Central memory CD8-positive, alpha-beta T cell (primary cell): ENCODE measurements around the gene GARNL3.
A peak's percentile ranks its signal among the peaks of the same experiment; 100 is the strongest.

Experiments used
- ATAC-seq: fragments of 150-1000 bp; cut with Tn5 transposase; replicated peaks from 2 replicates; pipeline ENCODE4 v1.10.0; 2022; ENCODE audit warnings: mild to moderate bottlenecking, moderate FRiP score, moderate number of reproducible peaks; ENCODE audit not compliant: poor library complexity, severe bottlenecking; ENCODE audit errors: extremely low read depth
- DNase-seq, 2 donors: peaks; one replicate each; pipeline ENCODE4 v3.0.0; 2021; ENCODE audit warnings: low spot score in 2 of 2
- H3K27ac Mint-ChIP-seq: one replicate; pipeline ENCODE4 v1.8.0; 2022; ENCODE audit warnings: low read depth, mild to moderate bottlenecking, moderate library complexity, mixed read lengths
- H3K27me3 Mint-ChIP-seq: one replicate; pipeline ENCODE4 v1.8.0; 2022; ENCODE audit warnings: mixed read lengths
- H3K36me3 Mint-ChIP-seq: one replicate; pipeline ENCODE4 v1.8.0; 2022; ENCODE audit warnings: mild to moderate bottlenecking, moderate library complexity, mixed read lengths; ENCODE audit not compliant: insufficient read depth
- H3K4me1 Mint-ChIP-seq: one replicate; pipeline ENCODE4 v1.8.0; 2022; ENCODE audit warnings: mixed read lengths
- H3K4me3 Mint-ChIP-seq: one replicate; pipeline ENCODE4 v1.8.0; 2022; ENCODE audit warnings: mild to moderate bottlenecking, moderate library complexity, mixed read lengths
- H3K9me3 Mint-ChIP-seq: one replicate; pipeline ENCODE4 v1.8.0; 2022; ENCODE audit warnings: mixed read lengths

Gene GARNL3

GRCh38 chr9:127264462-127265219, at the start of gene GARNL3:
GARNL3 (plus strand) TSS chr9:127264774; CDS start chr9:127264878, 104 bp downstream.
- Mint-ChIP-seq H3K27ac (no peak within 1 kb of the TSS), H3K4me1 (no peaks in the 10 kb centered on the region), H3K4me3 (no peak within 1 kb of the TSS), H3K27me3 (no peaks in the 10 kb centered on the region), H3K9me3 (no peaks in the 10 kb centered on the region), H3K36me3 (no peaks in the 10 kb centered on the region)
- DNase-seq (no peak), ATAC-seq (no peak)

- Mint-ChIP-seq H3K4me1 (no peaks in the 10 kb centered on the region), H3K9me3 (no peaks in the 10 kb centered on the region), H3K27me3 (no peaks in the 10 kb centered on the region), H3K27ac (no peak overlapping the region), H3K36me3 (no peaks in the 10 kb centered on the region), H3K4me3 (no peak overlapping the region)
- DNase-seq (no peak), ATAC-seq (no peak)
Observed at GRCh38 chr9:127215268-127216209, 49.0 kb upstream of the GARNL3 start.

GRCh38 chr9:127216210-127216887, 48.2 kb upstream of the GARNL3 start:
- ATAC-seq (no peak), DNase-seq (no peak)
- H3K4me1 Mint-ChIP-seq, result no peaks in the 10 kb centered on the region
- no peak overlapping the region for H3K4me3 Mint-ChIP-seq
- H3K27me3 Mint-ChIP-seq, result no peaks in the 10 kb centered on the region
- H3K36me3 Mint-ChIP-seq, result no peaks in the 10 kb centered on the region
- no peaks in the 10 kb centered on the region for H3K9me3 Mint-ChIP-seq
- no peak overlapping the region for H3K27ac Mint-ChIP-seq

GRCh38 chr9:127216888-127217217, 47.7 kb upstream of the GARNL3 start:
- Mint-ChIP-seq H3K4me1 (peaks cover 1% of the 10 kb centered on the region), H3K4me3 (no peak overlapping the region), H3K27ac (no peak overlapping the region), H3K9me3 (no peaks in the 10 kb centered on the region), H3K27me3 (no peaks in the 10 kb centered on the region), H3K36me3 (no peaks in the 10 kb centered on the region)
- DNase-seq (no peak), ATAC-seq (no peak)

GRCh38 chr9:127218818-127219217, 45.8 kb upstream of the GARNL3 start:
- no peak for ATAC-seq
- Mint-ChIP-seq H3K4me1 (peaks cover 7% of the 10 kb centered on the region), H3K27me3 (no peaks in the 10 kb centered on the region), H3K27ac (no peak overlapping the region), H3K9me3 (no peaks in the 10 kb centered on the region), H3K36me3 (peaks cover 5% of the 10 kb centered on the region), H3K4me3 (no peak overlapping the region)
- no peak for DNase-seq

GRCh38 chr9:127219520-127219919, 45.1 kb upstream of the GARNL3 start:
- DNase-seq, result no peak
- no peak overlapping the region for H3K27ac Mint-ChIP-seq
- H3K27me3 Mint-ChIP-seq, result no peaks in the 10 kb centered on the region

GRCh38 chr9:127221695-127222094, 42.9 kb upstream of the GARNL3 start:
- H3K9me3 Mint-ChIP-seq, result no peaks in the 10 kb centered on the region
- H3K4me1 Mint-ChIP-seq, result peaks cover 27% of the 10 kb centered on the region
- H3K4me3 Mint-ChIP-seq, result no peak overlapping the region
- H3K27me3 Mint-ChIP-seq, result no peaks in the 10 kb centered on the region
- no peak overlapping the region for H3K27ac Mint-ChIP-seq
- ATAC-seq, result no peak
- H3K36me3 Mint-ChIP-seq, result peaks cover 27% of the 10 kb centered on the region
- no peak for DNase-seq

More at GRCh38 chr9:127219520-127219919, 45.1 kb upstream of the GARNL3 start:
- ATAC-seq, result no peak
- peaks cover 9% of the 10 kb centered on the region for H3K36me3 Mint-ChIP-seq
- no peak overlapping the region for H3K4me3 Mint-ChIP-seq
- no peaks in the 10 kb centered on the region for H3K9me3 Mint-ChIP-seq
- peaks cover 14% of the 10 kb centered on the region for H3K4me1 Mint-ChIP-seq

GRCh38 chr9:127222388-127223095, 42.0 kb upstream of the GARNL3 start:
- Mint-ChIP-seq H3K9me3 (no peaks in the 10 kb centered on the region), H3K36me3 (peaks cover 27% of the 10 kb centered on the region), H3K27ac (peak overlapping the region; percentile 19), H3K4me3 (peak overlapping the region; percentile 91), H3K4me1 (peaks cover 28% of the 10 kb centered on the region), H3K27me3 (no peaks in the 10 kb centered on the region)
- ATAC-seq (no peak), DNase-seq (no peak)

- peak overlapping the region; percentile 19 for H3K27ac Mint-ChIP-seq
- ATAC-seq (no peak), DNase-seq (no peak)
- peaks cover 27% of the 10 kb centered on the region for H3K36me3 Mint-ChIP-seq
- peak overlapping the region; percentile 91 for H3K4me3 Mint-ChIP-seq
- H3K4me1 Mint-ChIP-seq, result peaks cover 28% of the 10 kb centered on the region
- no peaks in the 10 kb centered on the region for H3K9me3 Mint-ChIP-seq
- no peaks in the 10 kb centered on the region for H3K27me3 Mint-ChIP-seq
Observed at GRCh38 chr9:127223266-127223665, 41.3 kb upstream of the GARNL3 start.

GRCh38 chr9:127223810-127224177, 40.8 kb upstream of the GARNL3 start:
- peak overlapping the region; percentile 97 for H3K27ac Mint-ChIP-seq
- H3K9me3 Mint-ChIP-seq, result no peaks in the 10 kb centered on the region
- no peaks in the 10 kb centered on the region for H3K27me3 Mint-ChIP-seq
- H3K4me1 Mint-ChIP-seq, result peaks cover 28% of the 10 kb centered on the region
- peaks cover 27% of the 10 kb centered on the region for H3K36me3 Mint-ChIP-seq
- DNase-seq (no peak), ATAC-seq (no peak)
- H3K4me3 Mint-ChIP-seq, result peak overlapping the region; percentile 91

GRCh38 chr9:127224178-127224882, 40.2 kb upstream of the GARNL3 start:
- peak overlapping the region; percentile 91 for H3K4me3 Mint-ChIP-seq
- H3K27ac Mint-ChIP-seq, result peak overlapping the region; percentile 97
- peak; percentile 74 for ATAC-seq
- no peaks in the 10 kb centered on the region for H3K27me3 Mint-ChIP-seq
- peak; percentile 85 for DNase-seq
- H3K36me3 Mint-ChIP-seq, result peaks cover 27% of the 10 kb centered on the region
- no peaks in the 10 kb centered on the region for H3K9me3 Mint-ChIP-seq
- H3K4me1 Mint-ChIP-seq, result peaks cover 28% of the 10 kb centered on the region
